Vagina (tissue), 2 donors: ENCODE data around the gene MARK2. TPM values are rescaled to one million over a fixed set of nuclear protein-coding genes. Genes with fewer than 3 reads are reported as not detected.

Source experiments
- DNase-seq, 2 donors: peaks; one replicate each; pipeline ENCODE4 v3.0.0-alpha.2; 2017; ENCODE audit errors: extremely low spot score in 2 of 2
- H3K27ac ChIP-seq: fragments of 200-600 bp; sonication (generic); one replicate; pipeline ENCODE4 v1.5.1; 2019
- H3K27me3 ChIP-seq: fragments of 200-600 bp; sonication (generic); one replicate; pipeline ENCODE4 v1.5.1; 2019
- H3K36me3 ChIP-seq, 2 donors: fragments of 200-600 bp; sonication (generic); one replicate each; pipeline ENCODE4 v1.5.1; 2017 to 2019
- H3K4me1 ChIP-seq: fragments of 200-600 bp; sonication (generic); one replicate; pipeline ENCODE4 v1.5.1; 2019
- H3K4me3 ChIP-seq, 2 donors: fragments of 200-600 bp; sonication (generic); 1 replicate in 1 of 2; 2 replicates in 1 of 2; pipeline ENCODE4 v1.5.1; 2016 to 2019
- H3K9me3 ChIP-seq: fragments of 200-600 bp; sonication (generic); one replicate; pipeline ENCODE4 v1.5.1; 2019
- CTCF ChIP-seq, 3 experiments: fragments of 450-650 bp in 2 of 3; fragments of 200-600 bp in 1 of 3; sonication (generic) in 1 of 3; IDR thresholded peaks; one replicate each; pipeline ENCODE4 v1.5.1; 2017 to 2019; ENCODE audit warnings: antibody characterized with exemption in 3 of 3, mild to moderate bottlenecking in 2 of 3, moderate library complexity in 2 of 3
- POLR2A ChIP-seq, 2 donors: fragments of 450-650 bp; IDR thresholded peaks; one replicate each; pipeline ENCODE4 v1.6.1; 2017; ENCODE audit warnings: antibody characterized with exemption in 2 of 2, mild to moderate bottlenecking in 2 of 2, moderate library complexity in 2 of 2
- POLR2AphosphoS5 ChIP-seq, 2 donors: sonication (generic); formaldehyde crosslinking; IDR thresholded peaks; one replicate each; pipeline ENCODE4 v1.9.0; 2017; ENCODE audit warnings: antibody characterized with exemption in 2 of 2, mild to moderate bottlenecking in 2 of 2, low read depth in 1 of 2; ENCODE audit not compliant: insufficient read depth in 1 of 2
- intact Hi-C: fragments of 100-400 bp; cut with DNase I; formaldehyde crosslinking; loops from one replicate; pipeline ENCODE4 v1.15.1; 2023
- total RNA-seq: library from RNA; depleted of rRNA; stranded (reverse); fragments of >200 nt; gene quantifications from one replicate; pipeline ENCODE4 v1.2.3, GENCODE V29; 2016

MARK2 gene
- total RNA-seq, 1 donor from 2014 or later, result 35.6 TPM

DNA sequence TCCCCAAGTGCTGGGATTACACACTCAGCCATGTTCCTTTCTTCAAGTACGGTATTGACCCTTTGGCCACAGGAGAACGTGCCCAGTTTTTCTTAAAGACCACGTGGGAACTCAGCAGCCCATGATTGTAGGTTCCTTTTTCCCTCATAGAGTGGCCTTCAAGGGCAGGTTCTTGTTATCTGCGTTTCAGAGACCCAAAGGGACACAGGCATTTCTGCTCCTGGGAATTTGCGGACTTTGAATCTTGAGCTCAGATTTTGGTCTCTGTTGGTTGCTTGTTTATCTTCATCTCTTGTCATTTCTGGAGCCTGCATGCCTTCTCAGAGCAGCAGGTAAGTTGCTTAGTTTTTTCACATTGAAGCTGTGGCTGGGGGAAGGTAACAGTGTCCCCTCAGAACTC lies 12.0 kb downstream of the MARK2 start:
- Histone ChIP-seq H3K4me3 (no peak overlapping the region), H3K36me3 (no peaks in the 10 kb centered on the region), H3K9me3 (no peaks in the 10 kb centered on the region), H3K27me3 (no peaks in the 10 kb centered on the region), H3K27ac (no peak overlapping the region), H3K4me1 (peaks cover 39% of the 10 kb centered on the region)
- intact Hi-C loops, result no loop called here
- TF ChIP-seq POLR2AphosphoS5 (IDR thresholded peaks at IDR 0.05; ENCODE audit: insufficient read depth in 1 of 2, low read depth in 1 of 2) (no peak), CTCF (IDR thresholded peaks at IDR 0.05) (no peak), POLR2A (IDR thresholded peaks at IDR 0.05) (no peak)
- no peak for DNase-seq

DNA sequence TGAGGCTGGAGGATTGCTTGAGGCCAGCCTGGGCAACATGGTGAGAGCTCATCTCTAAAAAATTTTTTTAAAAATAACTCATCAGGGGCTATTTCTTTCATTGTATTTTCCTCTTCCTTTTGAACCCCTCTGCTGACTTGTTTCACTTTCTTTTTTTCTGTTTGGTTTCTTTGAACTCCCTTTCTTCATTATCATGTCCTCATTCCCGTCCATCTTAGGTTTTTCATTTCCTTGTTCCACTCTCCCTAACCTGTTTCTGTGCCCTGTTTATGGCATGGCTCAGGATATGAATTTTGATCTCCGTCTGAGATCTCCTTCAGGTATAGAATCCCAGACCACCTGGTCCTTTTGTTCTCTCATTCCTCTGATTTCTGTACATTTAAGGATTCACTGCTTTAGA lies 12.5 kb downstream of the MARK2 start:
- Histone ChIP-seq H3K27me3 (no peaks in the 10 kb centered on the region), H3K9me3 (no peaks in the 10 kb centered on the region), H3K4me3 (no peak overlapping the region), H3K36me3 (no peaks in the 10 kb centered on the region), H3K4me1 (peaks cover 36% of the 10 kb centered on the region), H3K27ac (no peak overlapping the region)
- no peak for DNase-seq
- TF ChIP-seq POLR2AphosphoS5 (IDR thresholded peaks at IDR 0.05; ENCODE audit: insufficient read depth in 1 of 2, low read depth in 1 of 2) (no peak), POLR2A (IDR thresholded peaks at IDR 0.05) (no peak), CTCF (IDR thresholded peaks at IDR 0.05) (no peak)
- intact Hi-C loops, result no loop called here

- DNase-seq, result no peak
- H3K27ac ChIP-seq, result no peak overlapping the region
- H3K27me3 ChIP-seq, result no peaks in the 10 kb centered on the region
- no peaks in the 10 kb centered on the region for H3K9me3 ChIP-seq
- intact Hi-C loops, result no loop called here
- peaks cover 28% of the 10 kb centered on the region for H3K4me1 ChIP-seq
- TF ChIP-seq CTCF (IDR thresholded peaks at IDR 0.05), result no peak
- no peak for TF ChIP-seq POLR2A (IDR thresholded peaks at IDR 0.05)
- TF ChIP-seq POLR2AphosphoS5 (IDR thresholded peaks at IDR 0.05; ENCODE audit: insufficient read depth in 1 of 2, low read depth in 1 of 2), result no peak
- no peaks in the 10 kb centered on the region for H3K36me3 ChIP-seq
- H3K4me3 ChIP-seq, result no peak overlapping the region
Measured at GRCh38 chr11:63853476-63853875, 14.6 kb downstream of the MARK2 start.

GRCh38 chr11:63854696-63855095 lies 15.8 kb downstream of the MARK2 start:
- TF ChIP-seq CTCF (IDR thresholded peaks at IDR 0.05), result no peak
- TF ChIP-seq POLR2A (IDR thresholded peaks at IDR 0.05), result no peak
- TF ChIP-seq POLR2AphosphoS5 (IDR thresholded peaks at IDR 0.05; ENCODE audit: insufficient read depth in 1 of 2, low read depth in 1 of 2), result no peak
- H3K4me3 ChIP-seq, result no peak overlapping the region
- no peak overlapping the region for H3K27ac ChIP-seq
- no peaks in the 10 kb centered on the region for H3K9me3 ChIP-seq
- H3K4me1 ChIP-seq, result peaks cover 33% of the 10 kb centered on the region
- DNase-seq, result no peak
- intact Hi-C loops, result no loop called here
- no peaks in the 10 kb centered on the region for H3K36me3 ChIP-seq
- no peaks in the 10 kb centered on the region for H3K27me3 ChIP-seq

DNA sequence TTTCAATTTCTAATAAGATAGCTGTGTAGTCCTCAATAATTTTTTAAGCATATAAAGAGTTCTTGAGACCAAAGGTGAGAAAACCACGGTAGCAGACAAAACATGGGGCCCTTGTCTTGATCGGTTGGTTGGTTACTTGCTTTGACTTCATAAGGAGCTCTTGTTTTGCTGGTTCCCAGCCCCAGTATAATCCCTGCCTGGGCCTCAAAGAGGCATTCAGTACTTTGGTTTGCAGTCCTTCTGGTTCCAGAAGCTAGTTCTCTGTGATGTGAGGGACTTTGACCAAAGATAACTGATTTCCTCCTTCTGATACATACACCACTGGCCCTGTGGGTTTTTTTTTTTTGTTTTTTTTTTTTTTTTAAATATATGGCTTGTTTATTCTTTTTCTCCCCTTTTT lies 17.1 kb downstream of the MARK2 start:
- no peaks in the 10 kb centered on the region for H3K9me3 ChIP-seq
- no peaks in the 10 kb centered on the region for H3K27me3 ChIP-seq
- TF ChIP-seq CTCF (IDR thresholded peaks at IDR 0.05), result no peak
- TF ChIP-seq POLR2A (IDR thresholded peaks at IDR 0.05), result no peak
- no peak for TF ChIP-seq POLR2AphosphoS5 (IDR thresholded peaks at IDR 0.05; ENCODE audit: insufficient read depth in 1 of 2, low read depth in 1 of 2)
- no peak for DNase-seq
- H3K36me3 ChIP-seq, result no peaks in the 10 kb centered on the region
- intact Hi-C loops, result no loop called here
- H3K4me1 ChIP-seq, result peaks cover 30% of the 10 kb centered on the region
- H3K4me3 ChIP-seq, result no peak overlapping the region
- H3K27ac ChIP-seq, result no peak overlapping the region
